Activated naive CD8-positive, alpha-beta T cell treated with anti-CD3 and anti-CD28 coated beads for 36 hours (primary cell): ENCODE measurements around the gene METTL1. TPM values are rescaled to one million over a fixed set of nuclear protein-coding genes. Genes with fewer than 3 reads are reported as not detected.

ENCODE experiments used
- DNase-seq: peaks from one replicate; pipeline ENCODE4 v3.0.0; 2021
- H3K27ac Mint-ChIP-seq: one replicate; pipeline ENCODE4 v1.8.0; 2022; ENCODE audit warnings: mild to moderate bottlenecking, moderate library complexity, mixed read lengths
- H3K27me3 Mint-ChIP-seq: one replicate; pipeline ENCODE4 v1.8.0; 2022; ENCODE audit warnings: mild to moderate bottlenecking, mixed read lengths
- H3K36me3 Mint-ChIP-seq: one replicate; pipeline ENCODE4 v1.8.0; 2021; ENCODE audit warnings: mild to moderate bottlenecking, mixed read lengths
- H3K4me1 Mint-ChIP-seq: one replicate; pipeline ENCODE4 v1.8.0; 2021; ENCODE audit warnings: mixed read lengths
- H3K4me3 Mint-ChIP-seq: one replicate; pipeline ENCODE4 v1.8.0; 2022; ENCODE audit warnings: mild to moderate bottlenecking, moderate library complexity, mixed read lengths
- H3K9me3 Mint-ChIP-seq: one replicate; pipeline ENCODE4 v1.8.0; 2022; ENCODE audit warnings: mixed read lengths
- total RNA-seq, 2 experiments: library from RNA; stranded (reverse); gene quantifications; one replicate each; pipeline ENCODE4 v1.2.3, GENCODE V29; 2021

Gene METTL1
- total RNA-seq, 2 experiments from 2014 or later: 59.6 to 60.1 TPM

DNA sequence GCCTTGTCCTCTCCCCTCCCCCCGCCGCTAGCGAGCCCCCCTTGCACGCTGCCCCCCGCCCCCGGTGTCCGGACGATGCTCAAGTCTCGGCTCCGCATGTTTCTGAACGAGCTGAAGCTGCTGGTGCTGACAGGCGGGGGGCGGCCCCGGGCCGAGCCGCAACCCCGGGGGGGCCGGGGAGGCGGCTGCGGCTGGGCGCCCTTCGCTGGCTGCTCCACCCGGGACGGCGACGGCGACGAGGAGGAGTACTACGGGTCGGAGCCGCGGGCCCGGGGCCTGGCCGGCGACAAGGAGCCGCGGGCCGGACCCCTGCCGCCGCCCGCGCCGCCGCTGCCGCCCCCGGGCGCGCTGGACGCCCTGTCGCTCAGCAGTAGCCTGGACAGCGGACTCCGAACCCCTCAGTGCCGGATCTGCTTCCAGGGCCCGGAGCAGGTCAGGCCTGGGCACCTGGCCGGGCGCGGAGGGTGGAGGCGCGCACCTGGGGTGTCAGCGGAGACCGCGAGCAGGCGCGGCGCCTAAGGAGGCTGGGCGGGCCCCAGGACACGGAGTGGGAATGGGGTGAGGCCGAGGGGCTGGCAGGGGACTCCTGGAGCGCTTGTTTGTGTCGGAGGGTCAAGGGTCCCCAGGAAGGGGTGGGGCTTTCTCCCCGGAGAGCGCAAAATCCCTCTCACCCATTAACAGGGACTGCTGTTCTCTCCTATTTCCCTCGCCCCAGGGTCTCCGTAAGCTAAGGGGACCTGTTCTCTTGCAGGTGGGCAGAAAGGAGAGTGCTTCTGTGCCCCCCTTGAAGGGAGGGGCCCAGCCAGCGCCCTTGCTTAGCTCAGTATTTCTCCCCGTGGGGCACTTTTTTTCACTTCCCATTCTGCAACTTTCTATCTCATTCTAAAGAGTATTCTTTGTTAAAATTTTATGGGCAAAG lies 16.2 kb downstream of the METTL1 start:
- Mint-ChIP-seq H3K27me3 (no peaks in the 10 kb centered on the region), H3K4me1 (peaks cover 43% of the 10 kb centered on the region), H3K4me3 (peak overlapping the region; percentile 87), H3K9me3 (no peaks in the 10 kb centered on the region), H3K27ac (no peak overlapping the region), H3K36me3 (peaks cover 27% of the 10 kb centered on the region)
- DNase-seq: peak; percentile 42

DNA sequence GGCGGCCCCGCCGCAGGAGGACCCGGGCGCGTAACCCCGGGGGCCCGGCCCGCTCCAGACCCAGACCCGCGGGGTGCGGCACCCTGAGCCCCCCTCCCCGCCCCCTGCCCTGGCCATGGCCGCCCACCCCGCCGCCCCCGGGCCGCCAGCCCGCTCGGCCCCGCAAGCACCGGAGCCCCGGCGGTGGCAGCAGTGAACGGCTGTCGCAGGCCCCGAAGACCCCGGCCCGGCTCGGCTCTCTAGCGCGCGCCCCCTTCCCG lies 16.8 kb downstream of the METTL1 start:
- DNase-seq: no peak
- peaks cover 49% of the 10 kb centered on the region for H3K4me1 Mint-ChIP-seq

DNA sequence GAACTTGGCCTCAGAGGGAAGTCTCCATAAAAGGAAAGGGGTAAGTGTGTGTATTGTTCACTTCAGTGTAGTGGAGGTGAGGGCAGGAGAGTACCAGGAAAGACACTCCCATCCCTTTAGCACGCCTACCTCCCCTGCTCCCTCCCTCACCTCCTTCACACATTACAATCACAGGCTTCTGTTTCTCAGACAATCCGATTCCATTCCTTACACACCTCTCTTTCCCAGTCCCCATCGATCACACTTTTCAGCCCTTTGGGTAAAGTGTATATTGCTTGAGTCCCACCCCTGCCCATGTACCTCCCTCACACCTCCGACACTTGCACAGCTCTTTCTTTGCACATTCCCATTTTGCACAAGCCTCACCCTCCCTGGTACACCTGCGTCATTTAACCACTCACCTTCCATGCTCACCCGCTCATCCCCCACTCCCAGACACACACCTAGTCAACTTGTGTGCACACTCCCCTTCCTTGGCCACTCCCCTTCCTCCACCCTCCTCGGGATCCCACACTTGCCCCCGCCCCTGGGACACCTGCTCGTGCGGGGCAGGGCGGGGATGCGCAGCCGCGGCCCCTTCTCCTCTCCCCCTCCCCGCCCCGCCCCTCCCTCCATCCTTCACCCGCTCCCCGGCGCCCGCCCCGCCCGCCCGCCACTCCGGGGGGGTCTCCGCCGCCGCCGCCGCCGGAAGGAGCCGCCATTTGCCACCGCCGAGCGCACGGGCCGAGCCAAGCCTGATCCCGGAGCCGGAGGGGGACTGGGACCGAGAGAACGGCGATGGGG lies 17.3 kb downstream of the METTL1 start, which contains the start of gene MARCHF9:
Gene MARCHF9 (plus strand): TSS at position 693 of the 783 bp plus-strand sequence. CDS start 426 bp downstream, outside the sequence.
- DNase-seq: peak; percentile 86
- Mint-ChIP-seq H3K4me3 (peak within 1 kb of the TSS; percentile 87), H3K9me3 (no peaks in the 10 kb centered on the region), H3K27ac (peak within 1 kb of the TSS; percentile 55), H3K36me3 (peaks cover 31% of the 10 kb centered on the region), H3K4me1 (peaks cover 50% of the 10 kb centered on the region), H3K27me3 (no peaks in the 10 kb centered on the region)

More for the DNA sequence above, 16.8 kb downstream of the METTL1 start:
- no peak overlapping the region for H3K27ac Mint-ChIP-seq
- H3K9me3 Mint-ChIP-seq: no peaks in the 10 kb centered on the region
- peaks cover 33% of the 10 kb centered on the region for H3K36me3 Mint-ChIP-seq
- no peak overlapping the region for H3K4me3 Mint-ChIP-seq
- no peaks in the 10 kb centered on the region for H3K27me3 Mint-ChIP-seq

DNA sequence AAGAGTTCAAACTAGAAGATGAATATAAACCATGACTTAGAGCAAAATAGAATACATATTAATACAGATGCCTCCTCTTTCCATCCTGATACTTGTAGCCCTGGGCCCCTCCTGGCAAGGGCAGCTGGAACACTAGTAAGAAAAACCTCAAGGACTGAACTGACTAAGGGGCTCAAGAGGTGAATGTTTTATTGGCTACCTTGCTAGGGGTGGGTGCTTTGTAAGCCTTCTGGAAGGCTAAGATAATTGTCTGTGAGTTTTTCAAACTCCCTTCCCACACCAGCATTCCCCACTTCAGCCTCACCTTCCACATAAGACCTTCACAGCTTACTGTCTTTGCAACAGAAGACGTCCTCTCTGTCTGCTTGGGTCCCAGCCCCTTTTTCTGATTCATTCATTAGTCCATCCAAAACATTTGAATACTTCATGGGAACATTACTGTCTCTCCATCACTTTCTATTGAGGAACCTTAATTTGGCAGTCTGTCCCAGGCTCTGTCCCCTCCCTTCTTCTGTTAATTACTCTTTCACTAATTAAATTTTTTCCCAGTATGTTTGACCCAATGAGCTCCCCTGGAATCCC lies 18.1 kb downstream of the METTL1 start:
- peaks cover 35% of the 10 kb centered on the region for H3K36me3 Mint-ChIP-seq
- H3K4me3 Mint-ChIP-seq: peak overlapping the region; percentile 8
- no peaks in the 10 kb centered on the region for H3K9me3 Mint-ChIP-seq
- DNase-seq: no peak
- peaks cover 52% of the 10 kb centered on the region for H3K4me1 Mint-ChIP-seq
- H3K27ac Mint-ChIP-seq: peak overlapping the region; percentile 42
- no peaks in the 10 kb centered on the region for H3K27me3 Mint-ChIP-seq

- no peak for DNase-seq
- H3K4me1 Mint-ChIP-seq: peaks cover 54% of the 10 kb centered on the region
- H3K9me3 Mint-ChIP-seq: no peaks in the 10 kb centered on the region
- peak overlapping the region; percentile 100 for H3K27ac Mint-ChIP-seq
- peak overlapping the region; percentile 98 for H3K4me3 Mint-ChIP-seq
- H3K36me3 Mint-ChIP-seq: peaks cover 38% of the 10 kb centered on the region
- no peaks in the 10 kb centered on the region for H3K27me3 Mint-ChIP-seq
Measured at GRCh38 chr12:57752668-57753000, 19.3 kb downstream of the METTL1 start.

GRCh38 chr12:57751788-57752667 lies 19.9 kb downstream of the METTL1 start, which contains the start of gene CDK4:
Gene CDK4 (minus strand): TSS chr12:57752310. CDS start chr12:57751717, 593 bp downstream.
- H3K36me3 Mint-ChIP-seq: peaks cover 42% of the 10 kb centered on the region
- H3K4me3 Mint-ChIP-seq: peak within 1 kb of the TSS; percentile 98
- H3K27ac Mint-ChIP-seq: peak within 1 kb of the TSS; percentile 100
- H3K4me1 Mint-ChIP-seq: peaks cover 57% of the 10 kb centered on the region
- no peaks in the 10 kb centered on the region for H3K9me3 Mint-ChIP-seq
- no peaks in the 10 kb centered on the region for H3K27me3 Mint-ChIP-seq
- peak; percentile 99 for DNase-seq

DNA sequence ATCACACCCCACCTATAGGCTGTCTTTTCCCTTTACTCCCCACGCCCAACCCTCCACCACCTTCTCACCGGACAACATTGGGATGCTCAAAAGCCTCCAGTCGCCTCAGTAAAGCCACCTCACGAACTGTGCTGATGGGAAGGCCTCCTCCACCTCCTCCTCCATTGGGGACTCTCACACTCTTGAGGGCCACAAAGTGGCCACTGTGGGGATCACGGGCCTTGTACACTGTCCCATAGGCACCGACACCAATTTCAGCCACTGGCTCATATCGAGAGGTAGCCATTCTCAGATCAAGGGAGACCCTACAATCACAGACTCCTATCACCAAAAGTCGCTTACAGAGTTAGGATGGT lies 20.5 kb downstream of the METTL1 start:
- H3K4me3 Mint-ChIP-seq: peak overlapping the region; percentile 98
- peak overlapping the region; percentile 100 for H3K27ac Mint-ChIP-seq
- H3K36me3 Mint-ChIP-seq: peaks cover 38% of the 10 kb centered on the region
- peaks cover 52% of the 10 kb centered on the region for H3K4me1 Mint-ChIP-seq
- H3K27me3 Mint-ChIP-seq: no peaks in the 10 kb centered on the region
- no peaks in the 10 kb centered on the region for H3K9me3 Mint-ChIP-seq
- DNase-seq: no peak

- peak overlapping the region; percentile 100 for H3K27ac Mint-ChIP-seq
- DNase-seq: no peak
- peaks cover 52% of the 10 kb centered on the region for H3K4me1 Mint-ChIP-seq
- H3K4me3 Mint-ChIP-seq: peak overlapping the region; percentile 98
- peaks cover 43% of the 10 kb centered on the region for H3K36me3 Mint-ChIP-seq
- H3K9me3 Mint-ChIP-seq: no peaks in the 10 kb centered on the region
- H3K27me3 Mint-ChIP-seq: no peaks in the 10 kb centered on the region
Measured at GRCh38 chr12:57750561-57751431, 21.1 kb downstream of the METTL1 start.

- H3K36me3 Mint-ChIP-seq: peaks cover 48% of the 10 kb centered on the region
- H3K4me1 Mint-ChIP-seq: peaks cover 61% of the 10 kb centered on the region
- no peak for DNase-seq
- H3K9me3 Mint-ChIP-seq: no peaks in the 10 kb centered on the region
- no peak overlapping the region for H3K4me3 Mint-ChIP-seq
- peak overlapping the region; percentile 60 for H3K27ac Mint-ChIP-seq
- no peaks in the 10 kb centered on the region for H3K27me3 Mint-ChIP-seq
Measured at GRCh38 chr12:57749061-57749460, 22.8 kb downstream of the METTL1 start.

DNA sequence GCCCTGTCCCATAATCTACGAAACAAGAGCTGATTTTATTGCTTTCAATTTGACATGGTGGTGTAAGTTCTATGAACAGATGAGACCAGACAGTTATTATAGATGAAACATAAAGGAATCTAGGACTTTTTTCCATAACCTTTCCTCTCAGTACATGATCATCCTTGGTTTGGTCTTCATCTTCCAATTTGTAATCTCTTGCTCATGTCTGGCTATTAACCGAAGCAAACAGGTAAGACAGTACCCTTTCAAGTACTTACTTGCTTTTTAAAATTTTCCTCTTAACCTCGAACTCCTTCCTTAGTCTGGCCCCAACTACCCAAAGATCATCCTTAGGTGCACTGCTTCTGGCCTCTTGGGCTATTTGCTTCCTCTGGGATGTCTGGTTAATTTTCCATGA lies 25.9 kb downstream of the METTL1 start:
- no peaks in the 10 kb centered on the region for H3K27me3 Mint-ChIP-seq
- peak overlapping the region; percentile 95 for H3K27ac Mint-ChIP-seq
- peak overlapping the region; percentile 90 for H3K4me3 Mint-ChIP-seq
- H3K4me1 Mint-ChIP-seq: peaks cover 54% of the 10 kb centered on the region
- peaks cover 37% of the 10 kb centered on the region for H3K36me3 Mint-ChIP-seq
- no peaks in the 10 kb centered on the region for H3K9me3 Mint-ChIP-seq
- DNase-seq: no peak

- Mint-ChIP-seq H3K27ac (peak overlapping the region; percentile 95), H3K4me1 (peaks cover 55% of the 10 kb centered on the region), H3K36me3 (peaks cover 31% of the 10 kb centered on the region), H3K4me3 (peak overlapping the region; percentile 90), H3K9me3 (no peaks in the 10 kb centered on the region), H3K27me3 (no peaks in the 10 kb centered on the region)
- no peak for DNase-seq
Measured at GRCh38 chr12:57745485-57745881, 26.4 kb downstream of the METTL1 start.

DNA sequence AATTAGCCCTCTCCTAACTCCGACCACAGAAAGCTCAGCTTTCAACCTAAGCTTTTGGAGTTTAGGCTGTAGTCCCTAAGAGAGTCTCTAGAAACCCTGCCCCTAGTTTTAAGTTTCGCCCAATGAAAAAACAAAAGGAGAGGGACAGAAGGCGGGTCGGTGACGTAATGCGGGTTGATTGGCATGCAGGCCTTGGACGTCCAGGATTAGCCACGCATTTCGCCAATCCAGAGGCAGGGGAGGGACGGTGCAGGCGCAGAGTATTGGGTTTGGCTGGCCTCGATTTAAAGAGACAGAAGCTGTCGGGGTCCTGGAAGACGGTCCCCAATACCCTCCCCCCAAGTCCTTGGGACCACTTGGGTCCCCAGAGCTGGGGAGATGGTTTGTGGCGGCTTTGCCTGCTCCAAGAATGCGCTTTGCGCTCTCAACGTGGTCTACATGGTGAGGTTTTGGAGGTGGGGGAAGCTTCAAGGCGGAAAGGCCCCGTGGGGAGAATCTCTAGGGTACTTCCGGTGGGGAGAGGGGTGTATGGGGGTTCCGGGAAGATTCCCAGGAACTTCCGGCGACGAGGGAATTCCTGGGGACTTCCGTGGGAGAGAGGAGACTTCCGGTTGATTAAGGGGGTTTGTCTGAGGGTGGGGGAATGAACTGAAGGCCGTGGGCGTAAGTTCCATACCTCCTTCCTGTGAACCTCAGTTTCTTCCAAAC lies 27.0 kb downstream of the METTL1 start, which contains the start of gene TSPAN31:
Gene TSPAN31 (plus strand): TSS at position 263 of the 708 bp plus-strand sequence. CDS start 116 bp downstream, at position 379.
- DNase-seq: peak; percentile 92
- peaks cover 27% of the 10 kb centered on the region for H3K36me3 Mint-ChIP-seq
- H3K4me1 Mint-ChIP-seq: peaks cover 53% of the 10 kb centered on the region
- H3K27ac Mint-ChIP-seq: peak within 1 kb of the TSS; percentile 95
- no peaks in the 10 kb centered on the region for H3K9me3 Mint-ChIP-seq
- peak within 1 kb of the TSS; percentile 90 for H3K4me3 Mint-ChIP-seq
- no peaks in the 10 kb centered on the region for H3K27me3 Mint-ChIP-seq

DNA sequence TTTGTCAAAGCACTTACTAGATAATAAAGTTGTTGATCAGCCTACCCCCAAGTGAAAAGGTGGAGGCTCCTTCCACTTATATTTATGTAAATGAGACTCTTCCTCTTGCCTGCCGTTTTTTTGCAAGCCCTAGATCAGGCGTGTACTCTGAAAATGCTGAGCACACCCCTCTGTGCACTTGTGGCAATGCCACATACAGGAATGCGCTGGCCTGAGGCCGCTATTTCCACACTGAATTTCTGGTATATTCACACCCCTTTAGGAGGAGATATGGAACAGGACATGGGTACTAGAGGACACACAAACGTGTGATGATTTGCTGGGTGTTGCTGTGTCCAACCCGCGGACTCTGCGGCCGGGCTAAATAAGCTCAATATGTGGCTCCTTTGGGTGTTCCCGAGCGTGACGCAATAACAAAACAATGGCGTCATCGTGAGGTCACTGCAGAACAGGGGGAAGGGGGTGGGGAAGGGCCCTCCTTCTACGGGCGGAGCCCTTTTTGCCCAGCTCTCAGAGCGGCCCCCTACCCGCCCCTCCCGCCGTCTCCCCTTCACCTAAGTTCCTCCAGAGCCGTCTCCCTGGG lies 27.6 kb downstream of the METTL1 start:
- H3K4me1 Mint-ChIP-seq: peaks cover 59% of the 10 kb centered on the region
- peaks cover 26% of the 10 kb centered on the region for H3K36me3 Mint-ChIP-seq
- DNase-seq: peak; percentile 70
- peak overlapping the region; percentile 95 for H3K27ac Mint-ChIP-seq
- no peaks in the 10 kb centered on the region for H3K27me3 Mint-ChIP-seq
- H3K9me3 Mint-ChIP-seq: no peaks in the 10 kb centered on the region
- H3K4me3 Mint-ChIP-seq: peak overlapping the region; percentile 90
